ENCODE data around the gene GZF1. TPM values are rescaled to one million over a fixed set of nuclear protein-coding genes. Genes with fewer than 3 reads are reported as not detected.

GZF1 gene
- total RNA-seq, 1 donor = 14.5 TPM

DNA sequence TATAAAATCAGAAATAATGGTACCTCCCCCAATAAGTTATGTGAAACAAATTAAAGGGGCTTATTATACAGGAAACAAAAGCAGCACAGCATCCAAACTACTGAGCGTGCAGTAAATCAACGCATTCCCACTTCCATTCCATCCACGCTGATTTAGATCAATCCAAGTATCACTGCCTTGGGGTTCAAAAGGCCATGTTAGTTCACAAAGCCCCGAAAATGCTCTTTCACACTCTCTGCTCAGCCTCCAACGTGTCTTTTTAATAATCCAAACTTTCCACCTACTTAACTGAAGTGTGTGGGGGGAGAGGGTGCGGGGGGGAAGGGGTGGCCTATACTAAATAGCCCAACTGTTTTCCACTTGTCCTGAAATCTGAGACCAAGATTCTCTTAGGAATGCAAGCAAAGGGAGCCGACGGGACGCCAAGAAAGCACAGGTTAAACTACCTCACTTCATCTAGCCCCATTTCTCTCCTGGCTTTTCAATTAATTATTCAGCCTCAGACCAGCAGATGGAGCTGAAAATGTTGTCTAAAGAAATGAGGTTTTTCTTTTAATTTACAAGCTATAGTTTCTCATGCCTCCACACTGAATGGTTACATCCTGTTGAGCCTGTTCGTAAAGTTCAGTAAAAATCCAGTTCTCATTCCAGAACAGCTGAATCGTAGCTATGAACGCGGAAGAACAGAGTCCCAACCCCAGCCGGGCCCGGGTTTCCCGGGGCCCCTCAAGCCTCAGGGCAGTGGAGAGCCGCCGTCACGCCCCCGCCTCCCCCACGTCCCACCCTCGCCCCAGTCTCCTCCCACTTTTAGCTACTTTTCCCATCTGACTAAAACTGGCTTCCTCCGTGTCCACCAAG lies 12.4 kb upstream of the GZF1 start:
- H4K20me1 ChIP-seq (ENCODE audit: insufficient read depth, low read length) = peaks cover 3% of the 10 kb centered on the region
- H2AFZ ChIP-seq (ENCODE audit: low read length) = peak overlapping the region; percentile 65
- peaks cover 3% of the 10 kb centered on the region for H3K36me3 ChIP-seq (ENCODE audit: insufficient read depth, low read length)
- peak overlapping the region; percentile 84 for H3K4me2 ChIP-seq (ENCODE audit: insufficient read depth, low read length)
- TF ChIP-seq, protein P1, sequence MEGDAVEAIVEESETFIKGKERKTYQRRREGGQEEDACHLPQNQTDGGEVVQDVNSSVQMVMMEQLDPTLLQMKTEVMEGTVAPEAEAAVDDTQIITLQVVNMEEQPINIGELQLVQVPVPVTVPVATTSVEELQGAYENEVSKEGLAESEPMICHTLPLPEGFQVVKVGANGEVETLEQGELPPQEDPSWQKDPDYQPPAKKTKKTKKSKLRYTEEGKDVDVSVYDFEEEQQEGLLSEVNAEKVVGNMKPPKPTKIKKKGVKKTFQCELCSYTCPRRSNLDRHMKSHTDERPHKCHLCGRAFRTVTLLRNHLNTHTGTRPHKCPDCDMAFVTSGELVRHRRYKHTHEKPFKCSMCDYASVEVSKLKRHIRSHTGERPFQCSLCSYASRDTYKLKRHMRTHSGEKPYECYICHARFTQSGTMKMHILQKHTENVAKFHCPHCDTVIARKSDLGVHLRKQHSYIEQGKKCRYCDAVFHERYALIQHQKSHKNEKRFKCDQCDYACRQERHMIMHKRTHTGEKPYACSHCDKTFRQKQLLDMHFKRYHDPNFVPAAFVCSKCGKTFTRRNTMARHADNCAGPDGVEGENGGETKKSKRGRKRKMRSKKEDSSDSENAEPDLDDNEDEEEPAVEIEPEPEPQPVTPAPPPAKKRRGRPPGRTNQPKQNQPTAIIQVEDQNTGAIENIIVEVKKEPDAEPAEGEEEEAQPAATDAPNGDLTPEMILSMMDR (IDR thresholded peaks at IDR 0.05; ENCODE audit: extremely low read depth, low read depth, low read length) = peak; percentile 51
- peak; percentile 78 for DNase-seq (ENCODE audit: insufficient read length, low spot score, missing footprints)
- H3K27ac ChIP-seq (ENCODE audit: low read depth, low read length) = peak overlapping the region; percentile 98
- no peaks in the 10 kb centered on the region for H3K27me3 ChIP-seq (ENCODE audit: insufficient read depth, low read length)
- H3K4me3 ChIP-seq (ENCODE audit: insufficient read depth, low read length) = peak overlapping the region; percentile 93
- peaks cover 39% of the 10 kb centered on the region for H3K79me2 ChIP-seq (ENCODE audit: insufficient read depth, low read length)
- no peaks in the 10 kb centered on the region for H3K9me3 ChIP-seq (ENCODE audit: low read depth, low read length)
- H3K4me1 ChIP-seq (ENCODE audit: insufficient read depth, low read length) = peaks cover 13% of the 10 kb centered on the region

GRCh38 chr20:23350196-23350903 lies 11.6 kb upstream of the GZF1 start, which contains the start of gene NXT1:
Gene NXT1 (plus strand): TSS chr20:23350791. CDS start chr20:23354042, 3,251 bp downstream.
- H3K4me1 ChIP-seq (ENCODE audit: insufficient read depth, low read length) = peaks cover 13% of the 10 kb centered on the region
- H3K27ac ChIP-seq (ENCODE audit: low read depth, low read length) = peak within 1 kb of the TSS; percentile 98
- no peaks in the 10 kb centered on the region for H3K27me3 ChIP-seq (ENCODE audit: insufficient read depth, low read length)
- H3K79me2 ChIP-seq (ENCODE audit: insufficient read depth, low read length) = peaks cover 45% of the 10 kb centered on the region
- peak within 1 kb of the TSS; percentile 78 for H2AFZ ChIP-seq (ENCODE audit: low read length)
- peak; percentile 96 for DNase-seq (ENCODE audit: insufficient read length, low spot score, missing footprints)
- no peaks in the 10 kb centered on the region for H3K9me3 ChIP-seq (ENCODE audit: low read depth, low read length)
- TF ChIP-seq, protein P1 (IDR thresholded peaks at IDR 0.05; ENCODE audit: extremely low read depth, low read depth, low read length) = no peak
- peak within 1 kb of the TSS; percentile 93 for H3K4me3 ChIP-seq (ENCODE audit: insufficient read depth, low read length)
- peak within 1 kb of the TSS; percentile 84 for H3K4me2 ChIP-seq (ENCODE audit: insufficient read depth, low read length)
- peaks cover 3% of the 10 kb centered on the region for H4K20me1 ChIP-seq (ENCODE audit: insufficient read depth, low read length)
- peaks cover 4% of the 10 kb centered on the region for H3K36me3 ChIP-seq (ENCODE audit: insufficient read depth, low read length)

DNA sequence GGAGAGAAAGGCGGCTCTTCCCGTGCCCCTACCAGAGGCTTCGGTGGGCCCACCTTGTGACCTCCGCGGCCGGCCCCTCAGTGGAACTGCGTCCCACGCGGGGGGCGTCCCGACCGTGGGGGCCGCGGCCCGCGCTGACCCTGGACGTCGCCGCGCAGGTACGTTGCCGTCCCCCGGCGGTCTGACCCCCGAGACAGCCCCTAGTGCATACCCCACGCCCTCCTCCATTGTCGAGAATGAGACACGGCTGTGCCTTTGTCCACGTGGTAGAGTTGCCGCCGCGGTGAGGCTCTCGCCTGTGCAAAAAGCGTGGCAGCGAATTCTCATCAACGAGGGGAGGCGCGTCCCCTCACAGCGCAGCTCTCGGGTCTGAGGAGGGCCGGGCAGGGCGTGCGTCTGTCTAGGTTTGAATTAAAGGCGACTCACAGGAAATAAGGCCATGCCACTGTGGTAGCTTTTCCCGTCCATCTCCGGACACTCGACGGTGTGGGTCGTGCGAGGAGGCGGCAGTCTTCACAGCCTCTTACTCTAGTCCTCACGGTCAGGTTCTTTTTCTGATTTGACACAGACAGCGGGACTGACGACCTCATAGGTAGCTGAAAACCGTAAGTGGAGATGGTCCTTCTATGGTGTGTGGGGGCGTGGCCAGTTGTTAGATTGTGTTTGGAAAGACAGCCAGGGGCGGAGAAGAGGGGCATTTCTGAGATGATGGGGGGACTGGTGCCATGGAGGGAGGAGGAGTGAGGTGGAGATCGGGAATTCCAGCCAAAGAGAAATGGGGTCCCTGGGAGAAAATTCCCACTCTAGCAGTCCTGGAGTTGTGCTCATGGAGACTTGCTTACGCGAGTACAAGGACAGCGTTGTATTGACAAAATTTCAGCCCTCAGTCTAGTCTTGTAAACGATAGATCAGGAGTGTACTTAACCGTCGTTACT lies 10.8 kb upstream of the GZF1 start:
- Histone ChIP-seq H3K79me2 (ENCODE audit: insufficient read depth, low read length) (peaks cover 45% of the 10 kb centered on the region), H3K27me3 (ENCODE audit: insufficient read depth, low read length) (no peaks in the 10 kb centered on the region), H3K27ac (ENCODE audit: low read depth, low read length) (peak overlapping the region; percentile 98), H3K36me3 (ENCODE audit: insufficient read depth, low read length) (peaks cover 7% of the 10 kb centered on the region), H2AFZ (ENCODE audit: low read length) (peak overlapping the region; percentile 78), H3K4me2 (ENCODE audit: insufficient read depth, low read length) (peak overlapping the region; percentile 84), H3K4me1 (ENCODE audit: insufficient read depth, low read length) (peaks cover 13% of the 10 kb centered on the region), H4K20me1 (ENCODE audit: insufficient read depth, low read length) (peaks cover 3% of the 10 kb centered on the region), H3K9me3 (ENCODE audit: low read depth, low read length) (no peaks in the 10 kb centered on the region), H3K4me3 (ENCODE audit: insufficient read depth, low read length) (peak overlapping the region; percentile 93)
- TF ChIP-seq, protein P1 (IDR thresholded peaks at IDR 0.05; ENCODE audit: extremely low read depth, low read depth, low read length) = no peak
- peak; percentile 83 for DNase-seq (ENCODE audit: insufficient read length, low spot score, missing footprints)
